Measurements from ENCODE around the gene GJA9.

Gene GJA9

DNA sequence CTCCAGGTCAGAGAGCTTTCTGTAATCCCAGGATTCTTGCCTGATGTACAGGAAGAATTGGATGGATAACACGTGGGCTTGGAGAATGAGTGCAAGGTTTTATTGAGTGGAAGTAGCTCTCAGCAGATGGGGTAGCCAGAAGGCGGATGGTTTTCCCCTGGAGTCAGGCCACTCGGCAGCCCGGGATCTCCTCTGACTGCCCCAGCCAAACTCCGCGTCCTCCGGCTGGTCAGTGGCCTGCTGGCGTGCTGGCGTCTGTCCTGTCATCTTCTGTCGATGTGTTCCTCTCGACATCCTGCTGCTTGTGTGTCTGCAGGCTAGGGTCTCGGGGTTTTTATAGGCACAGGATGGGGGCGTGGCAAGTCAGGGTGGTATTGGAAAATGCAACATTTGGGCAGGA is 27.4 kb upstream of the GJA9 start:
- H3K36me3 ChIP-seq (ENCODE audit: insufficient read depth, low read length): peaks cover 2% of the 10 kb centered on the region
- H3K27me3 ChIP-seq (ENCODE audit: control insufficient read depth, insufficient read depth, low read length): no peaks in the 10 kb centered on the region
- no peak overlapping the region for H3K4me2 ChIP-seq (ENCODE audit: low read length)

GRCh38 chr1:38905985-38906384 is 24.6 kb upstream of the GJA9 start:
- Histone ChIP-seq H3K27me3 (ENCODE audit: control insufficient read depth, insufficient read depth, low read length) (no peaks in the 10 kb centered on the region), H3K36me3 (ENCODE audit: insufficient read depth, low read length) (peaks cover 2% of the 10 kb centered on the region), H3K4me2 (ENCODE audit: low read length) (no peak overlapping the region), H3K9ac (ENCODE audit: low read depth, low read length) (no peak overlapping the region), H3K4me3 (ENCODE audit: low read length) (no peak overlapping the region), H3K4me1 (ENCODE audit: control insufficient read depth, insufficient read depth, low read length) (no peaks in the 10 kb centered on the region), H3K9me3 (replicated peaks; ENCODE audit: low read length) (no peaks in the 10 kb centered on the region)

More for the DNA sequence above, 27.4 kb upstream of the GJA9 start:
- Histone ChIP-seq H3K9me3 (replicated peaks; ENCODE audit: low read length) (no peaks in the 10 kb centered on the region), H3K4me1 (ENCODE audit: control insufficient read depth, insufficient read depth, low read length) (no peaks in the 10 kb centered on the region), H3K9ac (ENCODE audit: low read depth, low read length) (no peak overlapping the region), H3K4me3 (ENCODE audit: low read length) (no peak overlapping the region)

DNA sequence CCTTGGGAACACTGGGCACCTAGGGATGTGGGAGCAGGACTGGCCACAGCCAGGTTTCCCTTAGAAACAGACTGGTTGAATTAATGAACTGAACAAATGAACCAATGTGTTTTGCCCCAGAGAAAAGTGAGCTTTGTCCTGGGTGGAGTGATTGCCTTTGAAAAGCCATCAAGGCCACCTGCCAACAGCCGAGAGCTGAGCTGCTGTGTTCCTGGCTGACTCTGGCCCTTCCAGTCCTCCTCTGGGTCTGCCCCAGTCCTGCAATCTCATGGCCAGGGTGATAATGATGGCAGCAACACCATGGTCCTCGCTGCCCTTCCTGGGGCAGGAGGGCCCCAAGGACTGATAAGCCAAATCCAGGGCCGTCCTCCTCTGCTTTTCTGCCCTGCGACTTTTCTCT is 18.2 kb upstream of the GJA9 start:
- Histone ChIP-seq H3K4me1 (ENCODE audit: control insufficient read depth, insufficient read depth, low read length) (peaks cover 6% of the 10 kb centered on the region), H3K27me3 (ENCODE audit: control insufficient read depth, insufficient read depth, low read length) (no peaks in the 10 kb centered on the region)

GRCh38 chr1:38898653-38899230 is 17.4 kb upstream of the GJA9 start:
- H3K4me1 ChIP-seq (ENCODE audit: control insufficient read depth, insufficient read depth, low read length): peaks cover 6% of the 10 kb centered on the region
- H3K4me2 ChIP-seq (ENCODE audit: low read length): no peak overlapping the region
- no peak overlapping the region for H3K4me3 ChIP-seq (ENCODE audit: low read length)
- H3K36me3 ChIP-seq (ENCODE audit: insufficient read depth, low read length): no peaks in the 10 kb centered on the region
- no peaks in the 10 kb centered on the region for H3K9me3 ChIP-seq (replicated peaks; ENCODE audit: low read length)
- H3K27me3 ChIP-seq (ENCODE audit: control insufficient read depth, insufficient read depth, low read length): no peaks in the 10 kb centered on the region
- H3K9ac ChIP-seq (ENCODE audit: low read depth, low read length): no peak overlapping the region

More for the DNA sequence above, 18.2 kb upstream of the GJA9 start:
- Histone ChIP-seq H3K36me3 (ENCODE audit: insufficient read depth, low read length) (no peaks in the 10 kb centered on the region), H3K4me2 (ENCODE audit: low read length) (no peak overlapping the region), H3K9me3 (replicated peaks; ENCODE audit: low read length) (no peaks in the 10 kb centered on the region), H3K9ac (ENCODE audit: low read depth, low read length) (no peak overlapping the region), H3K4me3 (ENCODE audit: low read length) (no peak overlapping the region)

DNA sequence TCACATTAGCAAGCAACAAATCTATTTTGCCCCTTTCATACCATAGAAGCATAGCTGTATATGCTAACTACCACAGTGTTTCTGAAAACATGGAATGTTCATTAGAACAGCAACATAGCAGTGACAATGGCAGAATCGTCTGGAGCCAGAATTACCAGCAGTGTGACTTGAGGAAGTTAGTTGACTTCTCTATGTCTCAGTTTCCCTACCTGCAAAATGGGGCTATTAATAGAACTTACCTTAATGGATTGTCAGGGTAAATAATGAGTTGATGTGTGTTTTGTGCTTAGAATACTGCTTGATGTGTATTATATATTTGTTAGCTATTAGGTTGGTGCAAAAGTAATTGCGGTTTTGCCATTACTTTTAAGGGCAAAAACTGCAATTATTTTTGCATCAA is 14.8 kb upstream of the GJA9 start:
- H3K4me1 ChIP-seq (ENCODE audit: control insufficient read depth, insufficient read depth, low read length): peaks cover 6% of the 10 kb centered on the region
- no peak overlapping the region for H3K4me3 ChIP-seq (ENCODE audit: low read length)

DNA sequence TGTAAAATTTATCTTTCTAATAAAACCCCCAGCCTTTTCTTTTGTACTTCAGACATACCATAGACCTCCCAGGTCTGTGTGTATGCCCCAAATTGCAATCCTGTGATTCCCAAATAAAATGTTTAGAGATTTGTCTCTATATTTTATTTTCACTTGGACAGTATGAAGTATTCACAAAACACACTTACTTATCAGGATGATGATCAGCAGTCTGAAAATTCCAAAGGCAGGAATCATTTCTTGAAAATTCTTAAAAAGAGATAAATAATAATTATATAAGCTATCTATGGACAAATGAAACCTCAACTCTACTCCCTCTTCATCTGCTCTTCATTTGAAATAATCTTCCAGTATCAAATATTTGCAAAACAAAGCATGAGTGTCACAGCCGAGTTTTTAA is 11.6 kb upstream of the GJA9 start:
- no peak overlapping the region for H3K4me2 ChIP-seq (ENCODE audit: low read length)
- H3K9me3 ChIP-seq (replicated peaks; ENCODE audit: low read length): no peaks in the 10 kb centered on the region
- no peaks in the 10 kb centered on the region for H3K27me3 ChIP-seq (ENCODE audit: control insufficient read depth, insufficient read depth, low read length)
- H3K9ac ChIP-seq (ENCODE audit: low read depth, low read length): no peak overlapping the region
- H3K4me3 ChIP-seq (ENCODE audit: low read length): no peak overlapping the region
- H3K4me1 ChIP-seq (ENCODE audit: control insufficient read depth, insufficient read depth, low read length): no peaks in the 10 kb centered on the region
- no peaks in the 10 kb centered on the region for H3K36me3 ChIP-seq (ENCODE audit: insufficient read depth, low read length)

More for the DNA sequence above, 14.8 kb upstream of the GJA9 start:
- Histone ChIP-seq H3K9ac (ENCODE audit: low read depth, low read length) (no peak overlapping the region), H3K4me2 (ENCODE audit: low read length) (no peak overlapping the region), H3K27me3 (ENCODE audit: control insufficient read depth, insufficient read depth, low read length) (no peaks in the 10 kb centered on the region), H3K9me3 (replicated peaks; ENCODE audit: low read length) (no peaks in the 10 kb centered on the region), H3K36me3 (ENCODE audit: insufficient read depth, low read length) (no peaks in the 10 kb centered on the region)

GRCh38 chr1:38891753-38892152 is 10.4 kb upstream of the GJA9 start:
- Histone ChIP-seq H3K27me3 (ENCODE audit: control insufficient read depth, insufficient read depth, low read length) (no peaks in the 10 kb centered on the region), H3K9me3 (replicated peaks; ENCODE audit: low read length) (no peaks in the 10 kb centered on the region)

DNA sequence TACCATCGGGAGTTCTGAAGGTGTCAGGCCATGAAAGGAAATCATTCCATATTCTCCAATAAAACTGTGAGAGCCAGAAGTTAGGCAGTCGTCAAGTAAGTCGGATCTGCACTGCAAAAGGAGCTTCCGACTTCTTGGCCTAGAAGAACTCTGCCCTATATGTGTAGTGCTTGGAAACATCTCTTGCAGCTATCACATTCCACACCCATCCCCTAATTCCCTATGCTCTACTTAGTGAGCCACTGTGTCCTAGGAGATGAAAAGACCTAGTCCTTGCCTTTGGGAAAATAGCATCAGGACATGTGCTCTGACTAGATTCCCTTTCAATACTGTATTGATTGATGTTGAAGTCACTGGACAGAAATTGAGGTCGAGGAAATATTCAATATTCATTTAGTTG is 8.2 kb upstream of the GJA9 start:
- Histone ChIP-seq H3K4me3 (ENCODE audit: low read length) (no peak overlapping the region), H3K4me2 (ENCODE audit: low read length) (no peak overlapping the region), H3K9me3 (replicated peaks; ENCODE audit: low read length) (no peaks in the 10 kb centered on the region), H3K27me3 (ENCODE audit: control insufficient read depth, insufficient read depth, low read length) (no peaks in the 10 kb centered on the region), H3K36me3 (ENCODE audit: insufficient read depth, low read length) (no peaks in the 10 kb centered on the region), H3K4me1 (ENCODE audit: control insufficient read depth, insufficient read depth, low read length) (no peaks in the 10 kb centered on the region), H3K9ac (ENCODE audit: low read depth, low read length) (no peak overlapping the region)

More at GRCh38 chr1:38891753-38892152, 10.4 kb upstream of the GJA9 start:
- H3K36me3 ChIP-seq (ENCODE audit: insufficient read depth, low read length): no peaks in the 10 kb centered on the region
- H3K4me1 ChIP-seq (ENCODE audit: control insufficient read depth, insufficient read depth, low read length): no peaks in the 10 kb centered on the region
- no peak overlapping the region for H3K4me3 ChIP-seq (ENCODE audit: low read length)
- no peak overlapping the region for H3K9ac ChIP-seq (ENCODE audit: low read depth, low read length)
- H3K4me2 ChIP-seq (ENCODE audit: low read length): no peak overlapping the region

DNA sequence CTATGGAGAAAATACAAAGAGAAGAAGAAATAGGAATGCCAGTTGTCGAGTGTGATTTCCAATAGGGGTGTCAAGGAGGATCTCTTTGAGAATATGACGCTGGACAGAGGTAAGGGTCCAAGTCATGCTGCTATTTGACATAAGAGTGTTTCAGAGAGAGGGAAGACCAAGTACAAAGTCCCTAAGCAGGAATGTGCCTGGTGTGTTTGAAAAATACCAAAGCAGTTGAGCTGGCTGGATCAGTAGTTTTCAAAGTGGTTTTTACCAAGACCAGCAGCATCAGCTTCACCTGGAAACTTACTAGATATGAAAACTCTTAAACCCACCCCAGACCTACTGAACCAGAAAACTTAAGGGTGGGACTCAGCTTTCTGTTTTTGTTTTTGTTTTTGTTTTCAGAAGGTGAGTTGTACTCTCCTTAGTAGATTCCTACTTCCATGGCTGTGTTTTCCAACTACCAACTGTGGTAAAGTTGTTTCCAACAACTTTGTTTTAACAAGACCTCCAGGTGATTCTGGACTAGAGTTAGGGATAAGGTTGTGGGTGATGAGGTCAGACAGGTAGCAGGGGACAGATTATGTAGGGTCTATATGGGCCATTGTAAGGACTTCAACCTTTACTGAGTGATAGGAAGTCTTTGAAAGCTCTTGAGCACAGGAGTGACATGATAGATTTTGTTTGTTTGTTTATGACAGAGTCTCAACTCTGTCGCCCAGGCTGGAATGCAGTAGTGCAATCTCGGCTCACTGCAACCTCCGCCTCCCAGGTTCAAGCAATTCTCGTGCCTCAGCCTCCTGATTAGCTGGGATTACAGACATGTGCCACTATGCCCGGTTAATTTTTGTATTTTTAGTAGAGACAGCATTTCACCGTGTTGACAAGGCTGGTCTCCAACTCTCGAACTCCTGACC is 7.3 kb upstream of the GJA9 start:
- no peak overlapping the region for H3K9ac ChIP-seq (ENCODE audit: low read depth, low read length)
- H3K4me1 ChIP-seq (ENCODE audit: control insufficient read depth, insufficient read depth, low read length): no peaks in the 10 kb centered on the region
- no peaks in the 10 kb centered on the region for H3K9me3 ChIP-seq (replicated peaks; ENCODE audit: low read length)
- no peaks in the 10 kb centered on the region for H3K27me3 ChIP-seq (ENCODE audit: control insufficient read depth, insufficient read depth, low read length)
- no peak overlapping the region for H3K4me3 ChIP-seq (ENCODE audit: low read length)
- no peaks in the 10 kb centered on the region for H3K36me3 ChIP-seq (ENCODE audit: insufficient read depth, low read length)
- H3K4me2 ChIP-seq (ENCODE audit: low read length): no peak overlapping the region

- Histone ChIP-seq H3K36me3 (ENCODE audit: insufficient read depth, low read length) (no peaks in the 10 kb centered on the region), H3K4me3 (ENCODE audit: low read length) (no peak overlapping the region), H3K4me2 (ENCODE audit: low read length) (no peak overlapping the region), H3K27me3 (ENCODE audit: control insufficient read depth, insufficient read depth, low read length) (no peaks in the 10 kb centered on the region), H3K9ac (ENCODE audit: low read depth, low read length) (no peak overlapping the region), H3K4me1 (ENCODE audit: control insufficient read depth, insufficient read depth, low read length) (no peaks in the 10 kb centered on the region), H3K9me3 (replicated peaks; ENCODE audit: low read length) (no peaks in the 10 kb centered on the region)
These were observed 3.7 kb upstream of the GJA9 start for GRCh38 chr1:38885092-38885491.

DNA sequence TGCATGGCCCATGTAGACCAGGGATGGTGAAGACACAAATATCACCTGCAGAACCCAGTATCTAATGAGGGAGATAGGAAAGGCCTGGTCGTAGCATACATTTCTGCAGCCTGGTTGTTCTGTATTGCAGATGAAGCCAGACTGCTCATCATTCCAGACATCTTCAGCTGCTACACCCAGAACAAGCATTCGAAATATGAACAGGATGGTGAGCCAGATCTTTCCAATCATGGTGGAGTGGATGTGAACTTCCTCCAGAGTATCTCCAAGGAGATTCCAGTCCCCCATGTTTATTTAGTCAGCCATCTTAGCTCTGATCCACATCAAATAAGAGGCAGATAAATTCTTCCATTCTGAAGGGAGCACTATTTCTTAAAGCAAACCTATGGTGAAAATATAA is 5.6 kb downstream of the GJA9 start:
- H3K27me3 ChIP-seq (ENCODE audit: control insufficient read depth, insufficient read depth, low read length): no peaks in the 10 kb centered on the region
- no peak overlapping the region for H3K9ac ChIP-seq (ENCODE audit: low read depth, low read length)
- H3K4me1 ChIP-seq (ENCODE audit: control insufficient read depth, insufficient read depth, low read length): peaks cover 11% of the 10 kb centered on the region

More for the DNA sequence above, 5.6 kb downstream of the GJA9 start:
- Histone ChIP-seq H3K4me3 (ENCODE audit: low read length) (no peak overlapping the region), H3K9me3 (replicated peaks; ENCODE audit: low read length) (no peaks in the 10 kb centered on the region), H3K4me2 (ENCODE audit: low read length) (no peak overlapping the region), H3K36me3 (ENCODE audit: insufficient read depth, low read length) (no peaks in the 10 kb centered on the region)
